GM12878 (cell line): ENCODE results near the gene MAMDC4. TPM values are rescaled to one million over a fixed set of nuclear protein-coding genes. Genes with fewer than 3 reads are reported as not detected.

Experiments used
- BHLHE40 ChIP-seq, 2 experiments: fragments of 450-650 bp in 1 of 2; IDR thresholded peaks; 2 replicates each; pipeline ENCODE4 v1.6.1; 2011 to 2017; ENCODE audit warnings: low read depth in 2 of 2, borderline replicate concordance in 1 of 2, improper control_type of control experiment in 1 of 2, low read length in 1 of 2, mild to moderate bottlenecking in 1 of 2
- EGR1 ChIP-seq, 2 experiments: IDR thresholded peaks; 1 replicate in 1 of 2; 2 replicates in 1 of 2; pipeline ENCODE4 v1.6.1; 2011 to 2012; ENCODE audit warnings: low read depth in 2 of 2, low read length in 2 of 2, borderline replicate concordance in 1 of 2, mild to moderate bottlenecking in 1 of 2, moderate library complexity in 1 of 2
- FOXK2 ChIP-seq: fragments of 450-650 bp; IDR thresholded peaks from 2 replicates; pipeline ENCODE4 v1.6.1; 2017; ENCODE audit warnings: mild to moderate bottlenecking, moderate library complexity
- HCFC1 ChIP-seq: fragments of 150-350 bp; IDR thresholded peaks from 2 replicates; pipeline ENCODE4 v1.6.1; 2014; ENCODE audit warnings: low read length
- HDAC2 ChIP-seq: fragments of 200-600 bp; sonication (generic); IDR thresholded peaks from 2 replicates; pipeline ENCODE4 v1.6.1; 2017
- NFXL1 ChIP-seq: fragments of 450-650 bp; IDR thresholded peaks from 2 replicates; pipeline ENCODE4 v1.6.1; 2017; ENCODE audit warnings: antibody characterized with exemption, mild to moderate bottlenecking, borderline replicate concordance
- POLR2AphosphoS2 ChIP-seq: IDR thresholded peaks from 2 replicates; pipeline ENCODE4 v1.6.1; 2011; ENCODE audit warnings: low read depth, mild to moderate bottlenecking, low read length, improper control_type of control experiment, moderate library complexity
- RB1 ChIP-seq: fragments of 450-650 bp; formaldehyde crosslinking; IDR thresholded peaks from 2 replicates; pipeline ENCODE4 v1.6.1; 2017; ENCODE audit warnings: mild to moderate bottlenecking, borderline replicate concordance
- SMARCA5 ChIP-seq: fragments of 450-650 bp; IDR thresholded peaks from 2 replicates; pipeline ENCODE4 v1.6.1; 2017; ENCODE audit warnings: mild to moderate bottlenecking
- SPI1 ChIP-seq: IDR thresholded peaks from 2 replicates; pipeline ENCODE4 v1.6.1; 2011; ENCODE audit warnings: low read depth, mild to moderate bottlenecking, low read length, moderate library complexity, borderline replicate concordance; ENCODE audit not compliant: insufficient read depth
- SREBF1 ChIP-seq: IDR thresholded peaks from 2 replicates; pipeline ENCODE4 v1.6.1; 2012; ENCODE audit warnings: mild to moderate bottlenecking, low read length
- STAT1 ChIP-seq: fragments of 450-650 bp; conservative IDR thresholded peaks from 2 replicates; pipeline ENCODE4 v1.6.1; 2014; ENCODE audit warnings: antibody characterized with exemption, mild to moderate bottlenecking
- TCF12 ChIP-seq: IDR thresholded peaks from 2 replicates; pipeline ENCODE4 v1.6.1; 2011; ENCODE audit warnings: low read depth, mild to moderate bottlenecking, low read length
- TCF3 ChIP-seq: IDR thresholded peaks from 2 replicates; pipeline ENCODE4 v1.6.1; 2012; ENCODE audit warnings: low read depth, mild to moderate bottlenecking, low read length, borderline replicate concordance; ENCODE audit not compliant: insufficient read depth
- ZBED1 ChIP-seq: IDR thresholded peaks from 2 replicates; pipeline ENCODE4 v1.6.1; 2016; ENCODE audit warnings: borderline replicate concordance
- polyA plus RNA-seq, 11 experiments: library from polyadenylated mRNA; depleted of rRNA in 4 of 11; unstranded in 6 of 11; stranded (reverse) in 5 of 11; fragments of >200 nt; fragmentation: Nextera tagmentation in 4 of 11; fragmentation: Illumina TruSeq in 1 of 11; extraction: Ambion mirVana in 4 of 11; extraction: Trizol in 1 of 11; gene quantifications; 1 replicate in 1 of 11; 2 replicates in 10 of 11; pipeline versions ENCODE4 v1.2.1 to v1.2.3, GENCODE V29; 2011 to 2016; ENCODE audit warnings: inconsistent platforms in 2 of 11, missing spikeins in 2 of 11, low read depth in 1 of 11
- total RNA-seq, 4 experiments: library from RNA; depleted of rRNA in 3 of 4; stranded (reverse); fragments of >200 nt in 3 of 4; fragmentation: Illumina TruSeq in 1 of 4; extraction: Trizol in 1 of 4; gene quantifications; 2 replicates each; pipeline versions ENCODE4 v1.2.1 to v1.2.3, GENCODE V29; 2013 to 2021
- TF ChIP-seq, protein P1 (sequence below): IDR thresholded peaks from 2 replicates; pipeline ENCODE4 v1.6.1; 2012; ENCODE audit warnings: low read depth, low read length, improper control_type of control experiment
- TF ChIP-seq, protein P2 (sequence below): fragments of 450-650 bp; IDR thresholded peaks from 2 replicates; pipeline ENCODE4 v1.6.1; 2017; ENCODE audit warnings: mild to moderate bottlenecking, moderate library complexity
- TF ChIP-seq, protein P3 (sequence below): fragments of 450-650 bp; IDR thresholded peaks from 2 replicates; pipeline ENCODE4 v1.6.1; 2017; ENCODE audit warnings: mild to moderate bottlenecking, moderate library complexity
- TF ChIP-seq, protein P4 (sequence below): fragments of 450-650 bp; IDR thresholded peaks from 2 replicates; pipeline ENCODE4 v1.6.1; 2014; ENCODE audit warnings: mild to moderate bottlenecking

The MAMDC4 gene
- total and polyA plus RNA-seq, 10 of the 15 experiments (the other 5 are each of a cell fraction or from before 2014, with no cell fraction given): 0.22 to 5.7 (median 2.4) TPM; not detected in 1

DNA sequence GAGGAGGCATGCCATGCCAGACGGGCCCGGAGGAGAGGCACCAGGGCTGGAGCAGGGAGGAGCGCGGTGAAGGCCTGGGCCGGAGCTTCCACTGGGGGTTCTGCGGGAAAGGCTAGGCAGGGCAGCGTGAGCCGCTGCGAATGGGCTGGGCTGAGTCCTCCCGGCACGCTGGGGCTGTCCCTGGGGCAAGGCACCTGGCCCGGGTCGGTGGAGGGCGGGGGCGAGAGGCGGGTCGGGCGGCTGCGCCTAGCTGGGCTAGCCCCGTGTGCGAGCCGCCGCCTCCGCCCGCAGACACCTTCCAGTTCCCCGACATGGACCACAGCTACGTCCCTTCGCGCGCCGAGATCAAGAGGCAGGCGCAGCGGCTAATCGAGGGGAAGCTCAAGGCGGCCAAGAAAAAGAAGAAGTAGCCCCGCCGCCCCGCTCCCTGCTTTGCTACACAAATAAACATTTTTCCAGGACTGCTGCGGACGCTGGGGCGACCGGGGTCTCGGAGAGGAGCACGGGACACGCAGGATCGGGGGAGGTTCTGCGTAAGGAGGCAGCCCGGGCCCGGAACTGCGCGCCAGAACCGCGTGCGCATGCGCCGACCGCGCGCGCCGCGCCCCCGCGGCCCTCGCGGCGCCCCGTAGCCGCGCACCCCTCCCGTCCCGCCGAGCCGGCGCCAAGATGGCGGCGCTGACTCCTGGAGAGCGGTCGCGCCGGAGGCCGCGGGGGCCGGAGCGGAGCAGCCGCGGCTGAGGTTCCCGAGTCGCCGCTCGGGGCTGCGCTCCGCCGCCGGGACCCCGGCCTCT lies 44.7 kb upstream of the MAMDC4 start, which contains the start of gene RABL6 (continued):
- TF ChIP-seq RB1: peak; percentile 82; the same call in 1 of the 2 replicates
- TF ChIP-seq NFXL1: no peak
- no peak for TF ChIP-seq SREBF1
- TF ChIP-seq TCF3: 0 out of 2 replicates have a peak, but pooled peaks have one; percentile 38
- TF ChIP-seq TCF12: peak; percentile 24; the same call in 1 of the 2 replicates
- TF ChIP-seq EGR1 (IDR thresholded peaks at IDR 0.05; ENCODE audit: borderline replicate concordance in 1 of 2, low read depth in 2 of 2, low read length in 2 of 2): peak in 1 of 2 experiments; percentile 87; a peak in 2 of 3 replicates
- no peak for TF ChIP-seq STAT1
- TF ChIP-seq POLR2AphosphoS2: peak; percentile 66
- peak; percentile 8 to 83; a peak in 2 of 4 replicates for TF ChIP-seq BHLHE40 (IDR thresholded peaks at IDR 0.05; ENCODE audit: borderline replicate concordance in 1 of 2, low read depth in 2 of 2, low read length in 1 of 2)
- TF ChIP-seq ZBED1: no peak
- no peak for TF ChIP-seq FOXK2
- TF ChIP-seq HCFC1: peak; percentile 52; the same call in 1 of the 2 replicates
- peak; percentile 3; the same call in 1 of the 2 replicates for TF ChIP-seq SPI1
- TF ChIP-seq SMARCA5: 0 out of 2 replicates have a peak, but pooled peaks have one; percentile 48
- TF ChIP-seq, protein P1, sequence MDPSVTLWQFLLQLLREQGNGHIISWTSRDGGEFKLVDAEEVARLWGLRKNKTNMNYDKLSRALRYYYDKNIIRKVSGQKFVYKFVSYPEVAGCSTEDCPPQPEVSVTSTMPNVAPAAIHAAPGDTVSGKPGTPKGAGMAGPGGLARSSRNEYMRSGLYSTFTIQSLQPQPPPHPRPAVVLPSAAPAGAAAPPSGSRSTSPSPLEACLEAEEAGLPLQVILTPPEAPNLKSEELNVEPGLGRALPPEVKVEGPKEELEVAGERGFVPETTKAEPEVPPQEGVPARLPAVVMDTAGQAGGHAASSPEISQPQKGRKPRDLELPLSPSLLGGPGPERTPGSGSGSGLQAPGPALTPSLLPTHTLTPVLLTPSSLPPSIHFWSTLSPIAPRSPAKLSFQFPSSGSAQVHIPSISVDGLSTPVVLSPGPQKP: 0 out of 2 replicates have a peak, but pooled peaks have one; percentile 22
- TF ChIP-seq, protein P2, sequence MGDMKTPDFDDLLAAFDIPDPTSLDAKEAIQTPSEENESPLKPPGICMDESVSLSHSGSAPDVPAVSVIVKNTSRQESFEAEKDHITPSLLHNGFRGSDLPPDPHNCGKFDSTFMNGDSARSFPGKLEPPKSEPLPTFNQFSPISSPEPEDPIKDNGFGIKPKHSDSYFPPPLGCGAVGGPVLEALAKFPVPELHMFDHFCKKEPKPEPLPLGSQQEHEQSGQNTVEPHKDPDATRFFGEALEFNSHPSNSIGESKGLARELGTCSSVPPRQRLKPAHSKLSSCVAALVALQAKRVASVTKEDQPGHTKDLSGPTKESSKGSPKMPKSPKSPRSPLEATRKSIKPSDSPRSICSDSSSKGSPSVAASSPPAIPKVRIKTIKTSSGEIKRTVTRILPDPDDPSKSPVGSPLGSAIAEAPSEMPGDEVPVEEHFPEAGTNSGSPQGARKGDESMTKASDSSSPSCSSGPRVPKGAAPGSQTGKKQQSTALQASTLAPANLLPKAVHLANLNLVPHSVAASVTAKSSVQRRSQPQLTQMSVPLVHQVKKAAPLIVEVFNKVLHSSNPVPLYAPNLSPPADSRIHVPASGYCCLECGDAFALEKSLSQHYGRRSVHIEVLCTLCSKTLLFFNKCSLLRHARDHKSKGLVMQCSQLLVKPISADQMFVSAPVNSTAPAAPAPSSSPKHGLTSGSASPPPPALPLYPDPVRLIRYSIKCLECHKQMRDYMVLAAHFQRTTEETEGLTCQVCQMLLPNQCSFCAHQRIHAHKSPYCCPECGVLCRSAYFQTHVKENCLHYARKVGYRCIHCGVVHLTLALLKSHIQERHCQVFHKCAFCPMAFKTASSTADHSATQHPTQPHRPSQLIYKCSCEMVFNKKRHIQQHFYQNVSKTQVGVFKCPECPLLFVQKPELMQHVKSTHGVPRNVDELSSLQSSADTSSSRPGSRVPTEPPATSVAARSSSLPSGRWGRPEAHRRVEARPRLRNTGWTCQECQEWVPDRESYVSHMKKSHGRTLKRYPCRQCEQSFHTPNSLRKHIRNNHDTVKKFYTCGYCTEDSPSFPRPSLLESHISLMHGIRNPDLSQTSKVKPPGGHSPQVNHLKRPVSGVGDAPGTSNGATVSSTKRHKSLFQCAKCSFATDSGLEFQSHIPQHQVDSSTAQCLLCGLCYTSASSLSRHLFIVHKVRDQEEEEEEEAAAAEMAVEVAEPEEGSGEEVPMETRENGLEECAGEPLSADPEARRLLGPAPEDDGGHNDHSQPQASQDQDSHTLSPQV: no peak
- TF ChIP-seq, protein P3, sequence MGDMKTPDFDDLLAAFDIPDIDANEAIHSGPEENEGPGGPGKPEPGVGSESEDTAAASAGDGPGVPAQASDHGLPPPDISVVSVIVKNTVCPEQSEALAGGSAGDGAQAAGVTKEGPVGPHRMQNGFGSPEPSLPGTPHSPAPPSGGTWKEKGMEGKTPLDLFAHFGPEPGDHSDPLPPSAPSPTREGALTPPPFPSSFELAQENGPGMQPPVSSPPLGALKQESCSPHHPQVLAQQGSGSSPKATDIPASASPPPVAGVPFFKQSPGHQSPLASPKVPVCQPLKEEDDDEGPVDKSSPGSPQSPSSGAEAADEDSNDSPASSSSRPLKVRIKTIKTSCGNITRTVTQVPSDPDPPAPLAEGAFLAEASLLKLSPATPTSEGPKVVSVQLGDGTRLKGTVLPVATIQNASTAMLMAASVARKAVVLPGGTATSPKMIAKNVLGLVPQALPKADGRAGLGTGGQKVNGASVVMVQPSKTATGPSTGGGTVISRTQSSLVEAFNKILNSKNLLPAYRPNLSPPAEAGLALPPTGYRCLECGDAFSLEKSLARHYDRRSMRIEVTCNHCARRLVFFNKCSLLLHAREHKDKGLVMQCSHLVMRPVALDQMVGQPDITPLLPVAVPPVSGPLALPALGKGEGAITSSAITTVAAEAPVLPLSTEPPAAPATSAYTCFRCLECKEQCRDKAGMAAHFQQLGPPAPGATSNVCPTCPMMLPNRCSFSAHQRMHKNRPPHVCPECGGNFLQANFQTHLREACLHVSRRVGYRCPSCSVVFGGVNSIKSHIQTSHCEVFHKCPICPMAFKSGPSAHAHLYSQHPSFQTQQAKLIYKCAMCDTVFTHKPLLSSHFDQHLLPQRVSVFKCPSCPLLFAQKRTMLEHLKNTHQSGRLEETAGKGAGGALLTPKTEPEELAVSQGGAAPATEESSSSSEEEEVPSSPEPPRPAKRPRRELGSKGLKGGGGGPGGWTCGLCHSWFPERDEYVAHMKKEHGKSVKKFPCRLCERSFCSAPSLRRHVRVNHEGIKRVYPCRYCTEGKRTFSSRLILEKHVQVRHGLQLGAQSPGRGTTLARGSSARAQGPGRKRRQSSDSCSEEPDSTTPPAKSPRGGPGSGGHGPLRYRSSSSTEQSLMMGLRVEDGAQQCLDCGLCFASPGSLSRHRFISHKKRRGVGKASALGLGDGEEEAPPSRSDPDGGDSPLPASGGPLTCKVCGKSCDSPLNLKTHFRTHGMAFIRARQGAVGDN: peak; percentile 71
- TF ChIP-seq, protein P4, sequence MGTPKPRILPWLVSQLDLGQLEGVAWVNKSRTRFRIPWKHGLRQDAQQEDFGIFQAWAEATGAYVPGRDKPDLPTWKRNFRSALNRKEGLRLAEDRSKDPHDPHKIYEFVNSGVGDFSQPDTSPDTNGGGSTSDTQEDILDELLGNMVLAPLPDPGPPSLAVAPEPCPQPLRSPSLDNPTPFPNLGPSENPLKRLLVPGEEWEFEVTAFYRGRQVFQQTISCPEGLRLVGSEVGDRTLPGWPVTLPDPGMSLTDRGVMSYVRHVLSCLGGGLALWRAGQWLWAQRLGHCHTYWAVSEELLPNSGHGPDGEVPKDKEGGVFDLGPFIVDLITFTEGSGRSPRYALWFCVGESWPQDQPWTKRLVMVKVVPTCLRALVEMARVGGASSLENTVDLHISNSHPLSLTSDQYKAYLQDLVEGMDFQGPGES: peak; percentile 48; the same call in 1 of the 2 replicates
- no peak for TF ChIP-seq HDAC2
